HCEC 1CT (cell line): Measurements from ENCODE around the gene IL11RA.

ENCODE experiments used
- DNase-seq: peaks from one replicate; pipeline ENCODE4 v3.0.0-alpha.2; 2017

The IL11RA gene

GRCh38 chr9:34688329-34689115, 36.5 kb downstream of the IL11RA start:
- DNase-seq = no peak

GRCh38 chr9:34689116-34689470, 37.1 kb downstream of the IL11RA start:
- no peak for DNase-seq

DNA sequence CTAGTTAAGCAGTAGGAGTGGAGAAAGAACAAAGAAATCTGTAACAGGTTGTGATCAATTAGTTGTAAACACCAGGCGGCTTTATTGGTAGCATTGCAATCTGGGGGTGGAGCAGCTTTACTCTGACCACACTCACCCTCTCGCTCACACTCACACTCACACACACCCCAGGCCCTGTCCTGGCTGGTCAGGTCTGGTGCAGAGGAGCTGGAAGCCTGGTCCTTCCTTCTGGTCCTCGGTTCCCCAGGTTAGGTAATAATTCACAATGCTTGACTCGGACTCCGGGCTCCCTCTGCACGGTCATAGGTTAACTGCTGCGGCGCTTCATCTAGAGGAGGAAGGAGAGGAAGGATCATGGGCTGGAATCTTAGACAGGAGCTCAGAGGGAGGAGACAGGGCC, 37.5 kb downstream of the IL11RA start:
- no peak for DNase-seq

DNA sequence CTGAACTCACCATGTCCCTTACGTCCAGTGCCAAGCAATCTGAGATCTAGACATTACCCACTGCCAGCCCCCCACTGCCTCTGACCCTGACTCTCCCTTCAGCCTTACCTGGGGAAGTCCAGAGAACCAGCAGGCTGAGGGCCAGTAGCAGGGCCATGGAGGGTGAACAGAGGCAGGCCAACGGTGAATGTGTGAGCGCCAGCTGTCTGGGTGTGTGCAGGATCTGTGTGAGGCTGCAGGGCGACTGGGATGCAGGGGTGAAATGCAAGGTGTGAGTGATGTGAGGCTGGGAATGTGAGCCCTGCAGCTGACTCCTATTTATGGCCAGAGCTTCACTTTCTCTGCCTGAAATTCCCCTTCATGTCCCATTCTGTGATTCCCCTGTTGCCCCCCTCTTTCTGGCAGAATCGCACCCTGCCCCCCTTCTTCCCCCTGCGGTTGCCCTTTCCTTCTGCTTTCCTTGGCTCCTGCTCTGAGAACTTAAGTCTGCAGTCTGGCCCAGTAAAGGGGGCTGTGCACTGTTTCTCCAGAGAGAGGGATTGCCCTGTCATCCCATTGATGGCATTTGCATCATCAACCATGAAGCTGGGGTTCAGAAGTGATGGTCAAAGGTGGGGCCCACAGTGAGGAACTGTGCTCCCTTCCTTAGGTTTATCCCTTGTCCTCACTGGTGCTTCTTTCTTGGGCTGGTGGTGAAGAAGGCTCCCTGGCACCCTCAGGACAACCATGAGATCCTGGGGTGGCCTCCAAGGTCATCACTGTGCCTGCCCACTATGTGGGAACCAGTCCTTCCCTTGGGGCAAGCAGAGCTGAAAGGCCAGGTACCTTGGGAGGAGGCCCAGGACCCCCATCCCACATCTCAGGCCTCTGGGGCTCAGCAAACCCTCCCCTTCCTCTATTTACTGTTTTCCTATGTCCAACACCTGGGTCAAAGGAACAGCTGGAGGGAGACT, 39.3 kb downstream of the IL11RA start, which contains the start of gene CCL19:
Gene CCL19 (minus strand): TSS at position 294 of the 953 bp plus-strand sequence. CDS start 137 bp downstream, at position 157.
- no peak for DNase-seq

DNA sequence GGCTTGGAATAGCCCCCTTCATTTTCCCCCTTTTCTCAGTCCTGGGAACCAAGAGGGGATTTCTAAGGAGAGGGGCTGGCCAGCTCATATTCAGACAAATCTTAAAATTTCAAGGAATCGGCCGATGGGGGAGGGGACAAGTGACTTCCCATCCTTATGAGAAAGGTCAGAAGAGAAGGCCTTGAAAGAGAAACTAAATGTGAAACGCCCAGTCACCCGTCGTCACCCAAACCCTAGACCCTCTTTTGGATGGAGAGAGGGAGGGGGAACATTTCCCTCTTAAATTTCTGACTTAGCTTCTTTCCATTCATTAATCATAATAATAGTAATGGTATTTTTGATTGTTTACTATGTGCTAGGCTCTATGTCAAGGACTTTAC, 39.9 kb downstream of the IL11RA start:
- no peak for DNase-seq

DNA sequence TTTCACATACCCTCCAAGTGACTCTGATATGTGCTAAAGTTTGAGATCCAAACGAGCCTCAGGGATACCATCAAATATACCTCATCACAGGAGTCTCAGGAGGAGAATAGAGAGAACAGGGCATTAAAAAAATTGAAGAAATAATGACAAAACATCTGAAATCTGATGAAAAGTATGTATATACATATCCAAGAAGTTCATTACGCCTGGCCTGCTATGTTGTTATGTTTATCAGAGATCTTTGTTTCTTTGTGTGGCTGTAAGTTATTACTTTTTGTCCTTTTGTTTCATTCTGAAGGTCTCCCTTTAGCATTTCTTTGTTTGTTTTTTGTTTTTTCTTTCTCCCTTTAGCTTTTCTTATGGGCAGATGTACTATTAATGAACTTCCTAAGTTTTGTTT, 41.6 kb downstream of the IL11RA start:
- DNase-seq = no peak

DNA sequence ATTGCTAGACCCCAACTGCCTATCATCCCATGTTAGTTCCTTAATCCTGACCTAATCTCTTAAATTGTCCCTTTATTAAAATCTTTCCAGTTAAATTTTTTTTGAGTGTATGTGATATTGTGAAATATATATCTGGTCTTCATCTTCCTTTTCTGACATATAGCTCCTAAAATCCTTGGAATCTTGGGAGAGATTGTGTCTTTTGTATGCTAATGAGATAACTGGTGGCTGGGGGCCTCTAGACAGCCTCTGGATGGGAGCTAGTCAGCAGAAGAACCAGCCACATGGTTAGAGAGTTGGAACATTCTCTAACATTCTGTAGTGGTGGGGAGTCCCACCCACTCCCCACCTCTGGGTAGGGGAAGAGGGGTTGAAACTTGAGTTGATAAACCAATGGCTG, 42.8 kb downstream of the IL11RA start:
- no peak for DNase-seq

DNA sequence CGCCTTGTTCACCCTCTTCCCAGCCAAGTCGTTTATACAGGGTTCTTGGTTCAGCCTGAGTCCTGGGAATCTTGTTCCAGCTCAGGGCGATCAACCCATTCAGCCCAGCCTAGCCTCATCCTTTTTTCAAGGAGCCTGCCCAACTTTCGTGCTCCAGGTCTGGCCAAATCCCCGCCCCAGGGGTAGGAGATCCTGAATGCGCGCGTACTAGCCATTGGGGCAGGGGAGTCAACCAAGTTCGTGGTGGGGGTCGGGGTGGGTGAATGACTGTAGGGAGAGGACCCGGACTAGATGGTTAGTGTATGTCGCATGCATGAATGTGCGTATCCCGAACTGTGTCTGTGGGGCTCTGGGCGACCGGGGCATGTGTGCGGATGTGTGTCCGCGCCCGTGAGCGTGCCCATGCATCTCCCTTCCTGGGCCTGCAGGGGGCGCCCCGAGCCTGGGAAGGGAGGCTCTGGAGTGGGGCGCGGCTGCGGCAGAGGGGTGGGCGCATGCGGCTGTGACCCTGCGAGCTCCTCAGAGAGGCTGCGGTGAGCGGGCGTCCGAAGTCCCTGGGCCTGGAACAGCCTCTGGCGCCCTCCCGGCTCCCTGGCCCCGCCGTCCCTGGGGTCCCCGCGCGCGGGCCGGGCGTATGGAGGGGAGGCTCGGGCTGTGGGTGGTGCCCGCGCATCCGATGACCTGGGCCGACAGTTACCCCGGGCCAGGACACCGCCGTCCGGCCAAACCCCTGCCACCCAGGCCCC, 49.2 kb downstream of the IL11RA start:
- DNase-seq = peak; percentile 46

GRCh38 chr9:34701769-34702736, 50.1 kb downstream of the IL11RA start:
- DNase-seq = peak; percentile 70

DNA sequence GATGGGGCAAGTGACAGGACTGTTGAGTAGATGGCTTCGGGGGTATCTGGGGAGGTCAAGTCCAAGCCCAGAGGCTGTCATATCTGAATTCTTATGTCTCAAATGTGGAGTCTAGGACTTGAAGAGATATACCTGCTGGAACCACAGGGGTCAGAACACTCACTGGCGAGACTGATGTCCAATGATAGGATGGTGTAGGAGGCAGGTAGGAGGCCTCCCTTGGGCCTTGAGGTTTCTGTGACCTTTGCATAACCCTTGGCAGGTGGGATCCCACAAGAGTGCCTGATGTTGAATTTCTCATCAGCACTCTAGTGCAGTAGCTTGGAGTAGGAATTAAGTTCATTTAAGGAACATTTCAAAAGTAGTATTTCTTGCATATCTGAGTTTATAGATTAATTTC, 55.1 kb downstream of the IL11RA start:
- no peak for DNase-seq

- DNase-seq = no peak
Measured at GRCh38 chr9:34709196-34709978, 57.4 kb downstream of the IL11RA start.

DNA sequence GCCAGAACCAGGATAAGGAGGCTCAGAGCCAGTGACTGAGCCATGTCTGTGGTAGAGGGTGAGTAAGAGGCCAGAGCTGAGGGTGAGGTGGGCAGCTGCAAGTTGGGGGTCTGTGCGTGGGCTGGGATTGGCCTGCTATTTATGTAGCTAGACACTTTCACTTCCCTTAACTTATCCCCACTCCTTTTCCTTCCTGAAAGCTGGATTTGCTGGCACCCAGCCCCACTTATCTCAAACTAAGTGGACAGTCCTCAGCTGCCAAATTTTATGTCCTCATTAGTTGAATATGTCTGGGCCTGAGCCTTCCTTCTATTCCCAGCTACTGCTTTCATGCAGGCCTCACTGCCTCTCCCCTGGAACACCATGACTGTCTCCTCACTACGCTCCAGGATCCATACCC, 58.0 kb downstream of the IL11RA start, which contains the start of gene CCL21:
Gene CCL21 (minus strand): TSS at position 114 of the 400 bp plus-strand sequence. CDS start 70 bp downstream, at position 44.
- DNase-seq = no peak
